Smooth muscle cell (in vitro differentiated cells): Measurements from ENCODE around the gene AGA. TPM values are rescaled to one million over a fixed set of nuclear protein-coding genes. Genes with fewer than 3 reads are reported as not detected.

ENCODE experiments used
- DNase-seq: peaks from one replicate; lab custom pipeline; 2025; ENCODE audit not compliant: unreplicated experiment; lab: John Stamatoyannopoulos, UW
- H2AFZ ChIP-seq: fragments of 200-600 bp; sonication (generic); 2 replicates; pipeline ENCODE4 v1.6.0; 2016; ENCODE audit warnings: antibody characterized with exemption, low read depth, mild to moderate bottlenecking
- H3F3A ChIP-seq: fragments of 200-600 bp; sonication (generic); 2 replicates; pipeline ENCODE4 v1.6.0; 2017; ENCODE audit warnings: antibody characterized with exemption, low read depth
- H3K27ac ChIP-seq: fragments of 200-600 bp; sonication (generic); 2 replicates; pipeline ENCODE4 v1.5.1; 2016; ENCODE audit warnings: low read depth, mild to moderate bottlenecking
- H3K27me3 ChIP-seq: fragments of 200-600 bp; sonication (generic); 2 replicates; pipeline ENCODE4 v1.6.1; 2016; ENCODE audit warnings: low read depth, mild to moderate bottlenecking
- H3K36me3 ChIP-seq: fragments of 200-600 bp; sonication (generic); 2 replicates; pipeline ENCODE4 v1.5.1; 2016; ENCODE audit warnings: low read depth
- H3K4me1 ChIP-seq: fragments of 200-600 bp; sonication (generic); 2 replicates; pipeline ENCODE4 v1.5.1; 2016; ENCODE audit warnings: low read depth
- H3K4me2 ChIP-seq: fragments of 200-600 bp; sonication (generic); 2 replicates; pipeline ENCODE4 v1.6.0; 2016; ENCODE audit warnings: mild to moderate bottlenecking
- H3K4me3 ChIP-seq: fragments of 200-600 bp; sonication (generic); 2 replicates; pipeline ENCODE4 v1.5.1; 2016; ENCODE audit warnings: mild to moderate bottlenecking
- H3K79me2 ChIP-seq: fragments of 200-600 bp; sonication (generic); 2 replicates; pipeline ENCODE4 v1.6.0; 2016; ENCODE audit warnings: low read depth, mild to moderate bottlenecking
- H3K9ac ChIP-seq: fragments of 200-600 bp; sonication (generic); 2 replicates; pipeline ENCODE4 v1.6.0; 2016; ENCODE audit warnings: low read depth
- H3K9me3 ChIP-seq: fragments of 200-600 bp; sonication (generic); replicated peaks from 2 replicates; pipeline ENCODE4 v1.5.1; 2016; ENCODE audit warnings: low read depth
- H4K20me1 ChIP-seq: fragments of 200-600 bp; sonication (generic); 2 replicates; pipeline ENCODE4 v1.6.0; 2016; ENCODE audit warnings: low read depth
- WGBS: methylation state at CpG from one replicate; pipeline ENCODE4 v1.1.7; 2016; ENCODE audit warnings: low lambda C conversion rate; 5-methylcytosine and 5-hydroxymethylcytosine counted together
- polyA plus RNA-seq: library from polyadenylated mRNA; unstranded; fragments of >200 nt; fragmentation: Nextera tagmentation; extraction: Ambion mirVana; gene quantifications from 2 replicates; pipeline ENCODE4 v1.2.1, GENCODE V29; 2016
- total RNA-seq: library from RNA; depleted of rRNA; stranded (reverse); fragments of >200 nt; gene quantifications from 2 replicates; pipeline ENCODE4 v1.2.3, GENCODE V29; 2014
- TF ChIP-seq, protein P1 (sequence below): fragments of 200-600 bp; sonication (generic); IDR thresholded peaks from 2 replicates; pipeline ENCODE4 v1.5.1; 2017; ENCODE audit warnings: borderline replicate concordance, mild to moderate bottlenecking, antibody characterized with exemption; ENCODE audit not compliant: insufficient read depth, poor library complexity, severe bottlenecking

The AGA gene
- total and polyA plus RNA-seq, 2 experiments from 2014 or later, result 16.4 to 23.4 TPM

DNA sequence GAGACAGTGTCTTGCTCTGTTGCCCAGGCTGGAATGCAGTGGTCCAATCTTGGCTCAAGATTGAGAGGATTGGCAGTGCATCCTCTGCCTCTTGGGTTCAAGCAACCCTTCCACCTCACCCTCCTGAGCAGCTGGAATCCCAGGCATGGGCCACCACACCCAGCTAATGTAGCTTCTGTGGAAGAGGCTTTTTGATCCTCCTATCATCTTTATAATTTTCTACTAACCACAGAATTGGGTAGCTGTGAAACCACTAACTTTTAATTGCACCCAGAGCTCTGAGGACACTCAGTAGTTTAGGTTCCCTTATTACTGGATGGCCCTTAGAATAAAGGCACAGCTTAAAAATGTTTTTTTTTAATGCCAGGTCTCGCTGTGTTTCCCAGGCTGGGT lies 8.9 kb upstream of the AGA start:
- Histone ChIP-seq H3K36me3 (no peaks in the 10 kb centered on the region), H3K27me3 (no peaks in the 10 kb centered on the region), H4K20me1 (no peaks in the 10 kb centered on the region), H3K79me2 (no peaks in the 10 kb centered on the region), H3K4me1 (peaks cover 9% of the 10 kb centered on the region), H3K27ac (no peak overlapping the region), H2AFZ (no peak overlapping the region), H3K9ac (no peak overlapping the region), H3F3A (peaks cover 8% of the 10 kb centered on the region), H3K4me2 (no peak overlapping the region), H3K4me3 (no peak overlapping the region), H3K9me3 (no peaks in the 10 kb centered on the region)
- 95% methylated on average over 1 of the region's 1 CpG for WGBS
- TF ChIP-seq, protein P1, sequence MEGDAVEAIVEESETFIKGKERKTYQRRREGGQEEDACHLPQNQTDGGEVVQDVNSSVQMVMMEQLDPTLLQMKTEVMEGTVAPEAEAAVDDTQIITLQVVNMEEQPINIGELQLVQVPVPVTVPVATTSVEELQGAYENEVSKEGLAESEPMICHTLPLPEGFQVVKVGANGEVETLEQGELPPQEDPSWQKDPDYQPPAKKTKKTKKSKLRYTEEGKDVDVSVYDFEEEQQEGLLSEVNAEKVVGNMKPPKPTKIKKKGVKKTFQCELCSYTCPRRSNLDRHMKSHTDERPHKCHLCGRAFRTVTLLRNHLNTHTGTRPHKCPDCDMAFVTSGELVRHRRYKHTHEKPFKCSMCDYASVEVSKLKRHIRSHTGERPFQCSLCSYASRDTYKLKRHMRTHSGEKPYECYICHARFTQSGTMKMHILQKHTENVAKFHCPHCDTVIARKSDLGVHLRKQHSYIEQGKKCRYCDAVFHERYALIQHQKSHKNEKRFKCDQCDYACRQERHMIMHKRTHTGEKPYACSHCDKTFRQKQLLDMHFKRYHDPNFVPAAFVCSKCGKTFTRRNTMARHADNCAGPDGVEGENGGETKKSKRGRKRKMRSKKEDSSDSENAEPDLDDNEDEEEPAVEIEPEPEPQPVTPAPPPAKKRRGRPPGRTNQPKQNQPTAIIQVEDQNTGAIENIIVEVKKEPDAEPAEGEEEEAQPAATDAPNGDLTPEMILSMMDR, result no peak
- DNase-seq, result no peak

DNA sequence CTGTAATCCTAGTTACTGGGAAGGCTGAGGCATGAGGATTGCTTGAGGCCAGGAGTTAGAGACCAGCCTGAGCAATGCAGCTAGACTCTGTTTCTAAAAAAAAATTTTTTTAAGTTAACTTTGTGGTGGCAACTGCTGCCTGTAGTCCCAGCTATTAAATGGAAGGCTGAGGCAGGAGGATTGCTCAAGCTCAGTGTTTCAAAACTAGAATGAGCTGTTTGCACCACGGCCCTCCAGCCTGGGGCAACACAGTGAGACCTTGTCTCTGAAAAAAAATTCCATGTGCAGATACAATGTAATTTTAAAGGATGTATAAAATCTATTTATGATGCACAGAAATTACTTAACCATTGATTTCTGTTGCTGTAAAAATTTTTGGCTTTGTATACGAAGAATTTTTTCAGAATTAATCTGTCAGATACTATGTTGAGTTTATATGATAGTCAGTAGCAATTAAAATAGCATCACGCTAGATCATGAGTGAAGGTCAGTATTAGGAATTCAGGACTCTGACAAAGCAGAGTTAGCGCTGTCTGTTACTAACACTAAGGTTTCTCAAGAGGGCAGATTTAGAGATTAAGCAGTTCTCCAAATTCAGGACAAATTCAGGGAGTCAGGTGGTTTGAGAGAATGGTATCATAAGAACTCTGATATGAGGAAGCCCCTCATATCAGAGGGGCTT lies 8.3 kb upstream of the AGA start:
- peaks cover 9% of the 10 kb centered on the region for H3K4me1 ChIP-seq
- peaks cover 10% of the 10 kb centered on the region for H3F3A ChIP-seq
- no peak overlapping the region for H3K9ac ChIP-seq
- no peaks in the 10 kb centered on the region for H3K79me2 ChIP-seq
- H3K4me3 ChIP-seq, result no peak overlapping the region
- no peak overlapping the region for H2AFZ ChIP-seq
- no peak for DNase-seq
- H3K27ac ChIP-seq, result no peak overlapping the region
- no peak overlapping the region for H3K4me2 ChIP-seq
- TF ChIP-seq, protein P1, result no peak
- H4K20me1 ChIP-seq, result no peaks in the 10 kb centered on the region
- H3K9me3 ChIP-seq, result no peaks in the 10 kb centered on the region
- no peaks in the 10 kb centered on the region for H3K36me3 ChIP-seq
- H3K27me3 ChIP-seq, result no peaks in the 10 kb centered on the region
- 79% methylated on average over 4 of the region's 4 CpGs for WGBS

DNA sequence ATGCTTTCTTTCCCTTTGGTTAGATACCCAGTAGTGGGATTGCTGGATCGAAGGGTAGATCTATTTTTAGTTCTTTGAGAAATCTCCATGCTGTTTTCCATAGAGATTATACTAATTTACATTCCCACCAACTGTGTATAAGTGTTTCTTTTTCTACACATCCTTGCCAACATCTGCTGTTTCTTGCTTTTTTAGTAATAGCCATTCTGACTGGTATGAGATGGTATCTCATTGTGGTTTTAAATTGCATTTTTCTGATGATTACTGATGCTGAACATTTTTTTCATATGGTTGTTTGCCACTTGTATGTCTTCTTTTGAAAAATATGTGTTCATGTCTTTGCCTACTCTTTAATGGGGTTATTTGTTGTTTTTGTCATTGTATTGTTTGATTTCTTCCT lies 6.6 kb upstream of the AGA start:
- no peak overlapping the region for H3K9ac ChIP-seq
- 5% methylated on average over 1 of the region's 1 CpG for WGBS
- DNase-seq, result no peak

More for the DNA sequence above, 6.6 kb upstream of the AGA start:
- no peak overlapping the region for H3K27ac ChIP-seq
- H3K4me1 ChIP-seq, result peaks cover 9% of the 10 kb centered on the region
- peak overlapping the region; percentile 62 for H3K4me2 ChIP-seq
- no peak overlapping the region for H2AFZ ChIP-seq
- H4K20me1 ChIP-seq, result no peaks in the 10 kb centered on the region
- H3K27me3 ChIP-seq, result no peaks in the 10 kb centered on the region
- H3K4me3 ChIP-seq, result no peak overlapping the region
- TF ChIP-seq, protein P1, result no peak
- H3K79me2 ChIP-seq, result no peaks in the 10 kb centered on the region
- H3K36me3 ChIP-seq, result no peaks in the 10 kb centered on the region
- H3F3A ChIP-seq, result peaks cover 10% of the 10 kb centered on the region
- no peaks in the 10 kb centered on the region for H3K9me3 ChIP-seq
